Measurements from ENCODE around the gene FLT1.

Gene FLT1

GRCh38 chr13:28375250-28375930 lies 119.5 kb downstream of the FLT1 start:
- no peaks in the 10 kb centered on the region for H3K9me3 ChIP-seq (ENCODE audit: control insufficient read depth, insufficient read depth, low read length)
- no peaks in the 10 kb centered on the region for H3F3A ChIP-seq (ENCODE audit: control insufficient read depth, insufficient read depth)
- H3K27ac ChIP-seq (ENCODE audit: low read depth, low read length): no peak overlapping the region
- no peaks in the 10 kb centered on the region for H3K9me2 ChIP-seq (replicated peaks; ENCODE audit: control insufficient read depth, low read length)
- no peaks in the 10 kb centered on the region for H3K27me3 ChIP-seq (ENCODE audit: control insufficient read depth, low read length)
- H3K4me1 ChIP-seq (ENCODE audit: control insufficient read depth, low read length): no peaks in the 10 kb centered on the region
- no peaks in the 10 kb centered on the region for H3K79me2 ChIP-seq (ENCODE audit: control insufficient read depth, low read length)
- TF ChIP-seq EZH2phosphoT487 (IDR thresholded peaks at IDR 0.05; ENCODE audit: borderline replicate concordance, low read length) (no peak), CTCF (IDR thresholded peaks at IDR 0.05; ENCODE audit: low read depth, low read length, poor library complexity, severe bottlenecking) (no peak)
- H3K36me3 ChIP-seq (ENCODE audit: control insufficient read depth, low read length): no peaks in the 10 kb centered on the region
- no peak overlapping the region for H3K4me2 ChIP-seq (ENCODE audit: low read length)
- no peak overlapping the region for H3K4me3 ChIP-seq (ENCODE audit: low read length)
- H4K20me1 ChIP-seq (ENCODE audit: control insufficient read depth, insufficient read depth, low read depth, low read length): no peaks in the 10 kb centered on the region

- Histone ChIP-seq H3K4me3 (ENCODE audit: low read length) (no peak overlapping the region), H3K4me1 (ENCODE audit: control insufficient read depth, low read length) (no peaks in the 10 kb centered on the region), H3K27ac (ENCODE audit: low read depth, low read length) (no peak overlapping the region), H4K20me1 (ENCODE audit: control insufficient read depth, insufficient read depth, low read depth, low read length) (no peaks in the 10 kb centered on the region), H3K9me2 (replicated peaks; ENCODE audit: control insufficient read depth, low read length) (no peaks in the 10 kb centered on the region), H3K4me2 (ENCODE audit: low read length) (no peak overlapping the region), H3K79me2 (ENCODE audit: control insufficient read depth, low read length) (no peaks in the 10 kb centered on the region), H3K36me3 (ENCODE audit: control insufficient read depth, low read length) (no peaks in the 10 kb centered on the region), H3K27me3 (ENCODE audit: control insufficient read depth, low read length) (no peaks in the 10 kb centered on the region), H3K9me3 (ENCODE audit: control insufficient read depth, insufficient read depth, low read length) (no peaks in the 10 kb centered on the region), H3F3A (ENCODE audit: control insufficient read depth, insufficient read depth) (no peaks in the 10 kb centered on the region)
- no peak for TF ChIP-seq EZH2phosphoT487 (IDR thresholded peaks at IDR 0.05; ENCODE audit: borderline replicate concordance, low read length)
- TF ChIP-seq CTCF (IDR thresholded peaks at IDR 0.05; ENCODE audit: low read depth, low read length, poor library complexity, severe bottlenecking): no peak
Measured at GRCh38 chr13:28373810-28374209, 121.1 kb downstream of the FLT1 start.

GRCh38 chr13:28370448-28370847 lies 124.5 kb downstream of the FLT1 start:
- H3K27me3 ChIP-seq (ENCODE audit: control insufficient read depth, low read length): no peaks in the 10 kb centered on the region
- no peak overlapping the region for H3K27ac ChIP-seq (ENCODE audit: low read depth, low read length)
- H4K20me1 ChIP-seq (ENCODE audit: control insufficient read depth, insufficient read depth, low read depth, low read length): no peaks in the 10 kb centered on the region
- no peaks in the 10 kb centered on the region for H3F3A ChIP-seq (ENCODE audit: control insufficient read depth, insufficient read depth)
- TF ChIP-seq EZH2phosphoT487 (IDR thresholded peaks at IDR 0.05; ENCODE audit: borderline replicate concordance, low read length): no peak
- TF ChIP-seq CTCF (IDR thresholded peaks at IDR 0.05; ENCODE audit: low read depth, low read length, poor library complexity, severe bottlenecking): no peak
- H3K36me3 ChIP-seq (ENCODE audit: control insufficient read depth, low read length): no peaks in the 10 kb centered on the region
- H3K4me2 ChIP-seq (ENCODE audit: low read length): no peak overlapping the region
- H3K4me3 ChIP-seq (ENCODE audit: low read length): no peak overlapping the region
- no peaks in the 10 kb centered on the region for H3K9me3 ChIP-seq (ENCODE audit: control insufficient read depth, insufficient read depth, low read length)
- no peaks in the 10 kb centered on the region for H3K9me2 ChIP-seq (replicated peaks; ENCODE audit: control insufficient read depth, low read length)
- no peaks in the 10 kb centered on the region for H3K79me2 ChIP-seq (ENCODE audit: control insufficient read depth, low read length)
- no peaks in the 10 kb centered on the region for H3K4me1 ChIP-seq (ENCODE audit: control insufficient read depth, low read length)

Measured in DOHH2 (cell line).